IMR-90 (cell line): ENCODE data around the gene PKP4. TPM values are rescaled to one million over a fixed set of nuclear protein-coding genes. Genes with fewer than 3 reads are reported as not detected.
A peak's percentile ranks its signal among the peaks of the same experiment; 100 is the strongest.

ENCODE experiments used
- ATAC-seq: fragments of 200-7000 bp; cut with Tn5 transposase; 2 replicates; pipeline ENCODE4 v1.9.1; 2020; ENCODE audit warnings: low read depth, mild to moderate bottlenecking, moderate library complexity
- BruUV-seq: library from RNA; stranded (reverse); fragments of 400-500 nt; replicated peaks from 2 replicates; lab custom pipeline; 2021; lab: Mats Ljungman, UMichigan
- CTCF ChIA-PET: fragments of 300-600 bp; formaldehyde crosslinking; extraction: SDS; loops from one replicate; lab custom pipeline; 2021; ENCODE audit warnings: antibody characterized with exemption; lab: Yijun Ruan, JAX
- POLR2A ChIA-PET: fragments of 300-600 bp; sonication (Branson Sonifier 250); formaldehyde crosslinking; loops from one replicate; lab custom pipeline; 2022; ENCODE audit warnings: antibody characterized with exemption; ENCODE audit not compliant: unreplicated experiment; lab: Charles Lee
- DNase-seq: peaks from one replicate; pipeline ENCODE4 v3.0.0; 2013
- H2AFZ ChIP-seq: replicated peaks from 2 replicates; pipeline ENCODE3; 2013; ENCODE audit warnings: low read length, mild to moderate bottlenecking; ENCODE audit not compliant: poor library complexity
- H2AK5ac ChIP-seq: 2 replicates; pipeline ENCODE4 v1.6.1; 2013; ENCODE audit warnings: low read depth, low read length, inconsistent platforms
- H2AK9ac ChIP-seq: replicated peaks from 2 replicates; pipeline ENCODE3; 2013; ENCODE audit warnings: mild to moderate bottlenecking, low read depth, low read length, moderate library complexity; ENCODE audit not compliant: poor library complexity
- H2BK120ac ChIP-seq: 2 replicates; pipeline ENCODE4 v1.6.1; 2013; ENCODE audit warnings: low read depth, low read length, inconsistent platforms
- H2BK15ac ChIP-seq: 3 replicates; pipeline ENCODE4 v1.6.1; 2013; ENCODE audit warnings: low read depth, low read length, inconsistent platforms
- H2BK20ac ChIP-seq: 2 replicates; pipeline ENCODE4 v1.6.1; 2013; ENCODE audit warnings: low read depth, mild to moderate bottlenecking, inconsistent platforms, low read length, moderate library complexity
- H2BK5ac ChIP-seq: 2 replicates; pipeline ENCODE4 v1.6.1; 2013; ENCODE audit warnings: mild to moderate bottlenecking, low read depth, low read length, inconsistent platforms; ENCODE audit not compliant: poor library complexity, severe bottlenecking
- H3K14ac ChIP-seq: replicated peaks from 2 replicates; pipeline ENCODE4 v1.6.1; 2013; ENCODE audit warnings: low read depth, low read length, inconsistent platforms
- H3K18ac ChIP-seq: 2 replicates; pipeline ENCODE4 v1.6.1; 2013; ENCODE audit warnings: low read depth, low read length, control low read depth
- H3K23ac ChIP-seq: 2 replicates; pipeline ENCODE4 v1.6.1; 2013; ENCODE audit warnings: low read depth, low read length, inconsistent platforms
- H3K27ac ChIP-seq: 2 replicates; pipeline ENCODE4 v1.5.1; 2013; ENCODE audit warnings: mild to moderate bottlenecking, control low read depth, low read length; ENCODE audit not compliant: insufficient read depth
- H3K27me3 ChIP-seq: 2 replicates; pipeline ENCODE4 v1.6.1; 2013; ENCODE audit warnings: low read length; ENCODE audit not compliant: control insufficient read depth, insufficient read depth
- H3K36me3 ChIP-seq: 2 replicates; pipeline ENCODE4 v1.6.1; 2013; ENCODE audit warnings: low read length, mixed read lengths; ENCODE audit not compliant: control insufficient read depth, insufficient read depth
- H3K4ac ChIP-seq: 2 replicates; pipeline ENCODE4 v1.6.1; 2013; ENCODE audit warnings: low read depth, low read length, inconsistent platforms
- H3K4me1 ChIP-seq: 2 replicates; pipeline ENCODE4 v1.6.1; 2013; ENCODE audit warnings: low read length, mixed read lengths; ENCODE audit not compliant: control insufficient read depth, insufficient read depth
- H3K4me2 ChIP-seq: 2 replicates; pipeline ENCODE4 v1.6.1; 2013; ENCODE audit warnings: low read depth, mild to moderate bottlenecking, control low read depth, low read length, moderate library complexity
- H3K4me3 ChIP-seq: 2 replicates; pipeline ENCODE4 v1.5.1; 2013; ENCODE audit warnings: low read depth, mild to moderate bottlenecking, control low read depth, low read length, moderate library complexity; ENCODE audit not compliant: insufficient read depth
- H3K56ac ChIP-seq: 2 replicates; pipeline ENCODE4 v1.6.1; 2013; ENCODE audit warnings: low read length, inconsistent platforms; ENCODE audit not compliant: insufficient read depth; ENCODE audit errors: extremely low read depth
- H3K79me1 ChIP-seq, 2 experiments: 2 replicates each; pipeline ENCODE4 v1.6.1; 2013; ENCODE audit warnings: low read length in 2 of 2, inconsistent platforms in 1 of 2, low read depth in 1 of 2
- H3K9ac ChIP-seq: 2 replicates; pipeline ENCODE4 v1.6.1; 2013; ENCODE audit warnings: low read depth, low read length, control low read depth
- H3K9me1 ChIP-seq: 2 replicates; pipeline ENCODE4 v1.6.1; 2013; ENCODE audit warnings: low read length, inconsistent platforms; ENCODE audit not compliant: insufficient read depth
- H3K9me3 ChIP-seq: 2 replicates; pipeline ENCODE4 v1.6.1; 2013; ENCODE audit warnings: low read length; ENCODE audit not compliant: control insufficient read depth, insufficient read depth
- H4K20me1 ChIP-seq: 2 replicates; pipeline ENCODE4 v1.6.1; 2013; ENCODE audit warnings: low read length, inconsistent platforms; ENCODE audit not compliant: insufficient read depth
- H4K5ac ChIP-seq: 2 replicates; pipeline ENCODE4 v1.6.1; 2013; ENCODE audit warnings: mild to moderate bottlenecking, low read depth, low read length, control low read depth
- H4K8ac ChIP-seq, 2 experiments: 2 replicates each; pipeline ENCODE4 v1.6.1; 2013; ENCODE audit warnings: low read depth in 2 of 2, low read length in 2 of 2, control low read depth in 1 of 2, inconsistent platforms in 1 of 2
- H4K91ac ChIP-seq: 2 replicates; pipeline ENCODE4 v1.6.1; 2013; ENCODE audit warnings: low read depth, low read length, inconsistent platforms; ENCODE audit not compliant: insufficient read depth
- BHLHE40 ChIP-seq: fragments of 150-350 bp; IDR thresholded peaks from 2 replicates; pipeline ENCODE4 v1.6.1; 2016; ENCODE audit warnings: mild to moderate bottlenecking, low read depth, low read length
- CEBPB ChIP-seq: IDR thresholded peaks from 2 replicates; pipeline ENCODE4 v1.6.1; 2012; ENCODE audit warnings: low read depth, low read length, improper control_type of control experiment
- CHD1 ChIP-seq: IDR thresholded peaks from 2 replicates; pipeline ENCODE4 v1.6.1; 2012; ENCODE audit warnings: low read depth, low read length, improper control_type of control experiment
- FOS ChIP-seq: fragments of 150-350 bp; IDR thresholded peaks from 2 replicates; pipeline ENCODE4 v1.6.1; 2016; ENCODE audit warnings: low read depth, low read length
- MAFK ChIP-seq: IDR thresholded peaks from 2 replicates; pipeline ENCODE4 v1.6.1; 2012; ENCODE audit warnings: low read depth, low read length, improper control_type of control experiment
- MAZ ChIP-seq: IDR thresholded peaks from 2 replicates; pipeline ENCODE4 v1.6.1; 2012; ENCODE audit warnings: low read depth, mild to moderate bottlenecking, low read length, improper control_type of control experiment, moderate library complexity, borderline replicate concordance
- MXI1 ChIP-seq: IDR thresholded peaks from 2 replicates; pipeline ENCODE4 v1.6.1; 2012; ENCODE audit warnings: low read depth, mild to moderate bottlenecking, low read length, moderate library complexity, borderline replicate concordance
- NFE2L2 ChIP-seq: fragments of 150-350 bp; IDR thresholded peaks from 2 replicates; pipeline ENCODE4 v1.6.1; 2016; ENCODE audit warnings: low read depth, mild to moderate bottlenecking, low read length
- POLR2A ChIP-seq: IDR thresholded peaks from 2 replicates; pipeline ENCODE4 v1.6.1; 2012; ENCODE audit warnings: mild to moderate bottlenecking, low read depth, low read length
- RAD21 ChIP-seq: IDR thresholded peaks from 2 replicates; pipeline ENCODE4 v1.6.1; 2012; ENCODE audit warnings: low read length, improper control_type of control experiment
- RCOR1 ChIP-seq: IDR thresholded peaks from 2 replicates; pipeline ENCODE4 v1.6.1; 2012; ENCODE audit warnings: mild to moderate bottlenecking, low read length, improper control_type of control experiment; ENCODE audit not compliant: insufficient replicate concordance
- RFX5 ChIP-seq: IDR thresholded peaks from 2 replicates; pipeline ENCODE4 v1.8.0; 2012; ENCODE audit warnings: low read depth, mild to moderate bottlenecking, low read length, moderate library complexity
- SMC3 ChIP-seq: fragments of 150-350 bp; IDR thresholded peaks from 2 replicates; pipeline ENCODE4 v1.6.1; 2016; ENCODE audit warnings: low read depth, mild to moderate bottlenecking, antibody characterized with exemption, low read length, moderate library complexity
- WGBS, 2 experiments: methylation state at CpG; one replicate each; pipeline versions ENCODE4 v1.1.5 to v1.1.7; 2013; ENCODE audit warnings: missing lambda C conversion rate in 2 of 2; ENCODE audit not compliant: insufficient read length in 1 of 2; ENCODE audit errors: extremely low coverage in 2 of 2; 5-methylcytosine and 5-hydroxymethylcytosine counted together
- dilution Hi-C: fragments of 300-500 bp; cut with HindIII; formaldehyde crosslinking; loops from one replicate; pipeline ENCODE4 v1.14.3; 2018; ENCODE audit warnings: low sequenced_read_pairs; ENCODE audit not compliant: unreplicated experiment
- in situ Hi-C: fragments of 300-500 bp; cut with MboI; formaldehyde crosslinking; loops from 3 replicates; pipeline ENCODE4 v1.14.3; 2019; ENCODE audit warnings: low sequenced_read_pairs, inconsistent platforms, mixed read lengths
- intact Hi-C: fragments of 100-400 bp; cut with micrococcal nuclease; formaldehyde crosslinking; loops from 2 replicates; pipeline ENCODE4 v1.10.0; 2022
- polyA plus RNA-seq, 3 experiments: library from polyadenylated mRNA; depleted of rRNA; stranded (reverse); fragments of >200 nt; gene quantifications; 2 replicates each; pipeline ENCODE4 v1.2.3, GENCODE V29; 2012; ENCODE audit warnings: low replicate concordance in 1 of 3
- total RNA-seq: library from RNA; depleted of rRNA; stranded (reverse); fragments of >200 nt; gene quantifications from 2 replicates; pipeline ENCODE4 v1.2.3, GENCODE V29; 2012
- TF ChIP-seq, protein P1 (sequence below): fragments of 150-350 bp; IDR thresholded peaks from 2 replicates; pipeline ENCODE4 v1.6.1; 2017; ENCODE audit warnings: mild to moderate bottlenecking, antibody characterized with exemption, low read length, low read depth
- TF ChIP-seq, protein P2 (sequence below): conservative IDR thresholded peaks from 2 replicates; pipeline ENCODE4 v1.5.1; 2012; ENCODE audit warnings: mild to moderate bottlenecking, low read depth, low read length, improper control_type of control experiment

PKP4 gene
- total and polyA plus RNA-seq, 2 of the 4 experiments (the other 2 are of a cell fraction), result 20.1 to 37.8 TPM

DNA sequence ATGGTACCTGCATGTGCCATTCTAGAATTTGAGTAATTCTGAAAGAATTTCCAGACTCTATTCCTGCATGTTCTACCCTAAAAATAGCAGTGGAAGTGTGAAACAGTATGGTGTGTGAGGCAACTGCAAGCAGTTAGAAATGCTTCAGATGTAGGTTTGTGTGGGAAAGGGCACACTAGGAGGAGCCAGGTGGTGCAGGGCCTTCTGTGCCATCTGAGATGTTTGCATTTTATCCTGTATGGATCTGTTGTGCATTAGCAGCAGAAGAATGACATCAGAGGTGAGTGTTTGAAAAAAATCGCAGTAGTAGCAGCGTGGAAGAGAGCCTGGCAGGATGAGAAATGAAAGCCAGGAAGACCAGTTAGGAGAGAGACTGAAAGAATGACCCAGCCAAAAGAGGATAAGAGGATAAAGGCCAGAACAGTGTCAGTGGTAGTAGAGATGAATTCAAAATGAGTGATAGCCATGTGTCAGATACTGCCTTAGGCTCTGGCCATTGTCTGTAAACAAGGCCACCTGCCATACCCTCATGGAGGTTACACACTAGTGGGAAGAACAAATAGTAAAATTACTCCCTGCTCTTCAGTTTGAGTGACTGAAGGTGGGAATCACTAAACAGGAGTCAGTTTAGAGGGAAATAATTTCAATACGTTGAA lies 142.2 kb downstream of the PKP4 start:
- H2AK9ac ChIP-seq, result no peak overlapping the region
- H3K36me3 ChIP-seq, result peaks cover 1% of the 10 kb centered on the region; the same call in 1 of the 2 replicates
- no peak overlapping the region for H3K23ac ChIP-seq
- H3K4me2 ChIP-seq, result no peak overlapping the region
- H3K4me1 ChIP-seq, result peaks cover 8% of the 10 kb centered on the region
- H2BK5ac ChIP-seq, result peak overlapping the region; percentile 44
- peak overlapping the region; percentile 3 for H2AK5ac ChIP-seq
- H2BK20ac ChIP-seq, result peak overlapping the region; percentile 56; the same call in 1 of the 2 replicates
- H2BK15ac ChIP-seq, result no peak overlapping the region; the same call in 2 of the 3 replicates
- no peak overlapping the region for H2AFZ ChIP-seq
- H3K4ac ChIP-seq, result peak overlapping the region; percentile 10; the same call in 1 of the 2 replicates
- ChIA-PET CTCF (no interaction called here), POLR2A (no interaction called here)
- H3K79me1 ChIP-seq, result peaks cover 4 to 13% of the 10 kb centered on the region in 2 experiments; a peak in 3 of 4 replicates
- in situ Hi-C loops, result no loop called here
- no peaks in the 10 kb centered on the region for H3K9me3 ChIP-seq
- WGBS, 2 experiments, result 83% methylated on average over 2 of the region's 3 CpGs; no CpG with 5 or more reads in 1 of the 2 experiments
- H3K27ac ChIP-seq, result no peak overlapping the region
- peak overlapping the region; percentile 7 to 9; a peak in 1 of 4 replicates for H4K8ac ChIP-seq
- H3K18ac ChIP-seq, result peak overlapping the region; percentile 17; the same call in 1 of the 2 replicates
- H3K56ac ChIP-seq, result no peak overlapping the region
- dilution Hi-C loops, result no loop called here
- H4K5ac ChIP-seq, result no peak overlapping the region
- intact Hi-C loops, result no loop called here
- BruUV-seq, result no TSS peak
- H3K27me3 ChIP-seq, result no peaks in the 10 kb centered on the region
- DNase-seq, result peak; percentile 20
- no peak overlapping the region for H4K91ac ChIP-seq
- no peak overlapping the region for H3K4me3 ChIP-seq
- peak overlapping the region; percentile 55; the same call in 1 of the 2 replicates for H3K14ac ChIP-seq
- peaks cover 9% of the 10 kb centered on the region; the same call in 1 of the 2 replicates for H3K9me1 ChIP-seq
- peak overlapping the region; percentile 36; the same call in 1 of the 2 replicates for H2BK120ac ChIP-seq
- H4K20me1 ChIP-seq, result no peaks in the 10 kb centered on the region
- H3K9ac ChIP-seq, result no peak overlapping the region
- peak; percentile 6; the same call in 1 of the 2 replicates for ATAC-seq
- no peak for TF ChIP-seq CHD1
- no peak for TF ChIP-seq MAZ
- no peak for TF ChIP-seq RCOR1
- no peak for TF ChIP-seq RFX5
- no peak for TF ChIP-seq MAFK
- TF ChIP-seq BHLHE40, result no peak
- TF ChIP-seq, protein P1, sequence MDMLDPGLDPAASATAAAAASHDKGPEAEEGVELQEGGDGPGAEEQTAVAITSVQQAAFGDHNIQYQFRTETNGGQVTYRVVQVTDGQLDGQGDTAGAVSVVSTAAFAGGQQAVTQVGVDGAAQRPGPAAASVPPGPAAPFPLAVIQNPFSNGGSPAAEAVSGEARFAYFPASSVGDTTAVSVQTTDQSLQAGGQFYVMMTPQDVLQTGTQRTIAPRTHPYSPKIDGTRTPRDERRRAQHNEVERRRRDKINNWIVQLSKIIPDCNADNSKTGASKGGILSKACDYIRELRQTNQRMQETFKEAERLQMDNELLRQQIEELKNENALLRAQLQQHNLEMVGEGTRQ, result no peak
- no peak for TF ChIP-seq RAD21
- TF ChIP-seq SMC3, result no peak
- no peak for TF ChIP-seq CEBPB
- no peak for TF ChIP-seq MXI1
- TF ChIP-seq NFE2L2, result no peak
- no peak for TF ChIP-seq POLR2A
- TF ChIP-seq, protein P2, sequence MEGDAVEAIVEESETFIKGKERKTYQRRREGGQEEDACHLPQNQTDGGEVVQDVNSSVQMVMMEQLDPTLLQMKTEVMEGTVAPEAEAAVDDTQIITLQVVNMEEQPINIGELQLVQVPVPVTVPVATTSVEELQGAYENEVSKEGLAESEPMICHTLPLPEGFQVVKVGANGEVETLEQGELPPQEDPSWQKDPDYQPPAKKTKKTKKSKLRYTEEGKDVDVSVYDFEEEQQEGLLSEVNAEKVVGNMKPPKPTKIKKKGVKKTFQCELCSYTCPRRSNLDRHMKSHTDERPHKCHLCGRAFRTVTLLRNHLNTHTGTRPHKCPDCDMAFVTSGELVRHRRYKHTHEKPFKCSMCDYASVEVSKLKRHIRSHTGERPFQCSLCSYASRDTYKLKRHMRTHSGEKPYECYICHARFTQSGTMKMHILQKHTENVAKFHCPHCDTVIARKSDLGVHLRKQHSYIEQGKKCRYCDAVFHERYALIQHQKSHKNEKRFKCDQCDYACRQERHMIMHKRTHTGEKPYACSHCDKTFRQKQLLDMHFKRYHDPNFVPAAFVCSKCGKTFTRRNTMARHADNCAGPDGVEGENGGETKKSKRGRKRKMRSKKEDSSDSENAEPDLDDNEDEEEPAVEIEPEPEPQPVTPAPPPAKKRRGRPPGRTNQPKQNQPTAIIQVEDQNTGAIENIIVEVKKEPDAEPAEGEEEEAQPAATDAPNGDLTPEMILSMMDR, result no peak
- TF ChIP-seq FOS, result no peak
